ENCODE results near the gene TRIM28. TPM values are rescaled to one million over a fixed set of nuclear protein-coding genes. Genes with fewer than 3 reads are reported as not detected.

Gene TRIM28
- total and polyA plus RNA-seq, 9 of the 15 experiments (the other 6 are each of a cell fraction or from before 2014, with no cell fraction given), result 12.1 to 797 (median 490) TPM

DNA sequence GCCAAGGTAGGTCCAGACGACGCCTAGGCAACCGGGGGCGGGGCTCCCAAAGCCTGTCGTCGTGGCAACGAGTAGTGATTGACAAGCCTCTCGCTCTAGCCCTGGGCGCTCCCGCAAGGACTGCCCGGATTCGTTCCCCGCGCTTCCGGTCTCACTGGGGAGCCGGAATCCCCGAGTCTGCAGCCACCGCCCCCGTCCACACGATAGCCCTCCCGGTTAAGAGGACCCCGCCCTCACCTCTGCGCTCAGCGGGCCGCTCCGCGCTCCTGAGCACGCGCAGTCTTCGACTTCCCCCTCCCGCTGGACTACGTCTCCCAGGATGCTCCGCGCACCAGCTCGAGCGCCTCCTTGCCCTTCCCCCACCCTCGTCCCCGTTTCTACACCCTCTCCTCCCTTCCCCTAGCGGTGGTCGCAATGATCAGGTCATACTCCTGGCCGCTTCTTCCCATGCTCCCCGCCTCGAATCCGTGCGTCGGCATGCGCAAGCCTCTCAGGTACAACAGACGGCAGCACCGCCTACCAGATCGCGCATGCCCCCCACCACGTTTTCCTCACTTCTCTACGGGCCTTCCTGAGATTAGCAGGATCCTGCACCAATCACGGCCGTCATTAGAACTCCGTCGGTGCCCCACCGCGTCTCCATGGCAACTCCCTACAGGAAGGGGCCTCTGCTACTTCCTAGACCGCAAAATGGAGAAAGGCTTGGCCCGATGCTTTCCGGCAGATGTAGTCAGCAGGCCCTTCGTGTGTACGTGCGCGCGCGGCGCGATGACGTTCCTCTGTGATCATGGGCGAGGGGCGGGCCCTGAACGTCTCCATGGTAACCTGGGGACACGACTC, 29.2 kb downstream of the TRIM28 start, which contains the start of gene MZF1 (continued):
- no peak for TF ChIP-seq ZNF699 (CRISPR knock-in tag; IDR thresholded peaks at IDR 0.05; ENCODE audit: insufficient replicate concordance)
- no peak for TF ChIP-seq ZFP1 (CRISPR knock-in tag; IDR thresholded peaks at IDR 0.05)
- no peak for TF ChIP-seq PHTF2 (CRISPR knock-in tag; IDR thresholded peaks at IDR 0.05)
- no peak for TF ChIP-seq ZNF586 (CRISPR knock-in tag; conservative IDR thresholded peaks at IDR 0.05)
- TF ChIP-seq, protein P1, sequence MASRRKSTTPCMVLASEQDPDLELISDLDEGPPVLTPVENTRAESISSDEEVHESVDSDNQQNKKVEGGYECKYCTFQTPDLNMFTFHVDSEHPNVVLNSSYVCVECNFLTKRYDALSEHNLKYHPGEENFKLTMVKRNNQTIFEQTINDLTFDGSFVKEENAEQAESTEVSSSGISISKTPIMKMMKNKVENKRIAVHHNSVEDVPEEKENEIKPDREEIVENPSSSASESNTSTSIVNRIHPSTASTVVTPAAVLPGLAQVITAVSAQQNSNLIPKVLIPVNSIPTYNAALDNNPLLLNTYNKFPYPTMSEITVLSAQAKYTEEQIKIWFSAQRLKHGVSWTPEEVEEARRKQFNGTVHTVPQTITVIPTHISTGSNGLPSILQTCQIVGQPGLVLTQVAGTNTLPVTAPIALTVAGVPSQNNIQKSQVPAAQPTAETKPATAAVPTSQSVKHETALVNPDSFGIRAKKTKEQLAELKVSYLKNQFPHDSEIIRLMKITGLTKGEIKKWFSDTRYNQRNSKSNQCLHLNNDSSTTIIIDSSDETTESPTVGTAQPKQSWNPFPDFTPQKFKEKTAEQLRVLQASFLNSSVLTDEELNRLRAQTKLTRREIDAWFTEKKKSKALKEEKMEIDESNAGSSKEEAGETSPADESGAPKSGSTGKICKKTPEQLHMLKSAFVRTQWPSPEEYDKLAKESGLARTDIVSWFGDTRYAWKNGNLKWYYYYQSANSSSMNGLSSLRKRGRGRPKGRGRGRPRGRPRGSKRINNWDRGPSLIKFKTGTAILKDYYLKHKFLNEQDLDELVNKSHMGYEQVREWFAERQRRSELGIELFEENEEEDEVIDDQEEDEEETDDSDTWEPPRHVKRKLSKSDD (conservative IDR thresholded peaks at IDR 0.05; ENCODE audit: low read length), result no peak
- TF ChIP-seq SRSF1 (IDR thresholded peaks at IDR 0.05; ENCODE audit: low read depth, low read length), result no peak
- TF ChIP-seq DDX20 (tag; IDR thresholded peaks at IDR 0.05; ENCODE audit: low read depth), result no peak
- TF ChIP-seq MCM5 (IDR thresholded peaks at IDR 0.05; ENCODE audit: low read depth), result no peak
- TF ChIP-seq, protein P2, sequence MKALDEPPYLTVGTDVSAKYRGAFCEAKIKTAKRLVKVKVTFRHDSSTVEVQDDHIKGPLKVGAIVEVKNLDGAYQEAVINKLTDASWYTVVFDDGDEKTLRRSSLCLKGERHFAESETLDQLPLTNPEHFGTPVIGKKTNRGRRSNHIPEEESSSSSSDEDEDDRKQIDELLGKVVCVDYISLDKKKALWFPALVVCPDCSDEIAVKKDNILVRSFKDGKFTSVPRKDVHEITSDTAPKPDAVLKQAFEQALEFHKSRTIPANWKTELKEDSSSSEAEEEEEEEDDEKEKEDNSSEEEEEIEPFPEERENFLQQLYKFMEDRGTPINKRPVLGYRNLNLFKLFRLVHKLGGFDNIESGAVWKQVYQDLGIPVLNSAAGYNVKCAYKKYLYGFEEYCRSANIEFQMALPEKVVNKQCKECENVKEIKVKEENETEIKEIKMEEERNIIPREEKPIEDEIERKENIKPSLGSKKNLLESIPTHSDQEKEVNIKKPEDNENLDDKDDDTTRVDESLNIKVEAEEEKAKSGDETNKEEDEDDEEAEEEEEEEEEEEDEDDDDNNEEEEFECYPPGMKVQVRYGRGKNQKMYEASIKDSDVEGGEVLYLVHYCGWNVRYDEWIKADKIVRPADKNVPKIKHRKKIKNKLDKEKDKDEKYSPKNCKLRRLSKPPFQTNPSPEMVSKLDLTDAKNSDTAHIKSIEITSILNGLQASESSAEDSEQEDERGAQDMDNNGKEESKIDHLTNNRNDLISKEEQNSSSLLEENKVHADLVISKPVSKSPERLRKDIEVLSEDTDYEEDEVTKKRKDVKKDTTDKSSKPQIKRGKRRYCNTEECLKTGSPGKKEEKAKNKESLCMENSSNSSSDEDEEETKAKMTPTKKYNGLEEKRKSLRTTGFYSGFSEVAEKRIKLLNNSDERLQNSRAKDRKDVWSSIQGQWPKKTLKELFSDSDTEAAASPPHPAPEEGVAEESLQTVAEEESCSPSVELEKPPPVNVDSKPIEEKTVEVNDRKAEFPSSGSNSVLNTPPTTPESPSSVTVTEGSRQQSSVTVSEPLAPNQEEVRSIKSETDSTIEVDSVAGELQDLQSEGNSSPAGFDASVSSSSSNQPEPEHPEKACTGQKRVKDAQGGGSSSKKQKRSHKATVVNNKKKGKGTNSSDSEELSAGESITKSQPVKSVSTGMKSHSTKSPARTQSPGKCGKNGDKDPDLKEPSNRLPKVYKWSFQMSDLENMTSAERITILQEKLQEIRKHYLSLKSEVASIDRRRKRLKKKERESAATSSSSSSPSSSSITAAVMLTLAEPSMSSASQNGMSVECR (CRISPR knock-in tag; IDR thresholded peaks at IDR 0.05), result peak; percentile 91
- TF ChIP-seq NRF1 (conservative IDR thresholded peaks at IDR 0.05 in 1 of 2, IDR thresholded peaks at IDR 0.05 in 1 of 2), result peak; percentile 95 to 96
- no peak for TF ChIP-seq ZNF75A (CRISPR knock-in tag; IDR thresholded peaks at IDR 0.05)
- no peak for TF ChIP-seq GTF2F1 (IDR thresholded peaks at IDR 0.05; ENCODE audit: low read depth, low read length)
- no peak; the same call in 1 of the 2 replicates for TF ChIP-seq NR2C2 (CRISPR knock-in tag; IDR thresholded peaks at IDR 0.05)
- TF ChIP-seq NR2C2 (tag; IDR thresholded peaks at IDR 0.05), result peak; percentile 78
- TF ChIP-seq CC2D1A (IDR thresholded peaks at IDR 0.05), result 0 out of 2 replicates have a peak, but pooled peaks have one; percentile 55
- TF ChIP-seq NFIC (IDR thresholded peaks at IDR 0.05), result no peak; the same call in 1 of the 2 replicates
- TF ChIP-seq PTTG1 (tag; IDR thresholded peaks at IDR 0.05; ENCODE audit: low read depth), result no peak
- TF ChIP-seq PCBP1 (IDR thresholded peaks at IDR 0.05; ENCODE audit: low read depth, low read length, poor library complexity, severe bottlenecking), result no peak
- no peak for TF ChIP-seq PCBP2 (IDR thresholded peaks at IDR 0.05; ENCODE audit: low read depth, low read length, poor library complexity, severe bottlenecking)
- no peak for TF ChIP-seq KLF16 (IDR thresholded peaks at IDR 0.05)

Measured in K562 (cell line).